Posterior vena cava (tissue), 2 donors: Measurements from ENCODE around the gene CLEC7A. TPM values are rescaled to one million over a fixed set of nuclear protein-coding genes. Genes with fewer than 3 reads are reported as not detected.

Experiments
- DNase-seq: peaks from one replicate; pipeline ENCODE4 v3.0.0-alpha.2; 2020; ENCODE audit warnings: low spot score
- intact Hi-C, 2 donors: fragments of 100-400 bp; cut with DNase I; formaldehyde crosslinking; loops; one replicate each; pipeline versions ENCODE4 v1.14.1 to v1.14.2; 2022 to 2023
- total RNA-seq, 2 donors: library from RNA; stranded (reverse); fragmentation: NEBNext Ultra II Directional; extraction: Animal tissue kit (Norgen Biotek cat#: 25700); gene quantifications; one replicate each; pipeline ENCODE4 v1.2.1, GENCODE V29; 2021
- donor health status: DM: yes; HTN: yes; CAD: no.
- donor health status: DM: yes; HTN: yes; CAD: no.

Gene CLEC7A
- total RNA-seq, 2 donors from 2014 or later, result 19.4 to 29.2 TPM

- intact Hi-C loops, result no loop called here
- DNase-seq, result no peak
Observed at GRCh38 chr12:10147714-10148403, 17.9 kb upstream of the CLEC7A start.

- intact Hi-C loops, result no loop called here
- DNase-seq, result no peak
Observed at GRCh38 chr12:10142976-10143589, 13.1 kb upstream of the CLEC7A start.

- DNase-seq, result no peak
- intact Hi-C loops, result no loop called here
Observed at GRCh38 chr12:10140001-10140400, 10.0 kb upstream of the CLEC7A start.

- intact Hi-C loops, result no loop called here
Observed at GRCh38 chr12:10136637-10137205, 6.7 kb upstream of the CLEC7A start.

GRCh38 chr12:10135126-10135525 is 5.1 kb upstream of the CLEC7A start:
- DNase-seq, result no peak
- intact Hi-C loops, result no loop called here

More at GRCh38 chr12:10136637-10137205, 6.7 kb upstream of the CLEC7A start:
- DNase-seq, result no peak

GRCh38 chr12:10132850-10133370 is 2.9 kb upstream of the CLEC7A start:
- DNase-seq, result no peak
- intact Hi-C loops, result no loop called here

- intact Hi-C loops, result no loop called here
- no peak for DNase-seq
Observed at GRCh38 chr12:10131111-10131690, 1.2 kb upstream of the CLEC7A start.

- no peak for DNase-seq
- intact Hi-C loops, result no loop called here
Observed at GRCh38 chr12:10128687-10129086, 1.3 kb downstream of the CLEC7A start.

- intact Hi-C loops, result no loop called here
- no peak for DNase-seq
Observed at GRCh38 chr12:10126413-10126812, 3.6 kb downstream of the CLEC7A start.

GRCh38 chr12:10122689-10123088 is 7.3 kb downstream of the CLEC7A start:
- intact Hi-C loops, result no loop called here
- DNase-seq, result no peak

- intact Hi-C loops, result no loop called here
- DNase-seq, result no peak
Observed at GRCh38 chr12:10121278-10121677, 8.7 kb downstream of the CLEC7A start.

- DNase-seq, result no peak
- intact Hi-C loops, result no loop called here
Observed at GRCh38 chr12:10119066-10119465, 10.9 kb downstream of the CLEC7A start.

- intact Hi-C loops, result no loop called here
- DNase-seq, result no peak
Observed at GRCh38 chr12:10115890-10116289, 14.1 kb downstream of the CLEC7A start.

- intact Hi-C loops, result no loop called here
- no peak for DNase-seq
Observed at GRCh38 chr12:10115311-10115710, 14.7 kb downstream of the CLEC7A start.

- intact Hi-C loops, result no loop called here
- no peak for DNase-seq
Observed at GRCh38 chr12:10113920-10114319, 16.1 kb downstream of the CLEC7A start.

GRCh38 chr12:10113075-10113474 is 16.9 kb downstream of the CLEC7A start:
- intact Hi-C loops, result no loop called here
- DNase-seq, result no peak

- peak; percentile 73 for DNase-seq
- intact Hi-C loops, result no loop called here
Observed at GRCh38 chr12:10111451-10111850, 18.5 kb downstream of the CLEC7A start.

GRCh38 chr12:10110256-10110844 is 19.6 kb downstream of the CLEC7A start:
- intact Hi-C loops, result no loop called here
- no peak for DNase-seq

GRCh38 chr12:10102322-10102721 is 27.7 kb downstream of the CLEC7A start:
- no peak for DNase-seq
- intact Hi-C loops, result no loop called here

GRCh38 chr12:10101648-10102220 is 28.3 kb downstream of the CLEC7A start:
- no peak for DNase-seq
- intact Hi-C loops, result no loop called here
